GM23248 (cell line): ENCODE results near the gene MTHFSD. TPM values are rescaled to one million over a fixed set of nuclear protein-coding genes. Genes with fewer than 3 reads are reported as not detected.

Source experiments
- DNase-seq: peaks from one replicate; pipeline ENCODE4 v3.0.0-alpha.2; 2015
- H2AFZ ChIP-seq: fragments of 200-600 bp; sonication (generic); 2 replicates; pipeline ENCODE4 v1.6.1; 2016; ENCODE audit warnings: antibody characterized with exemption
- H3F3A ChIP-seq: fragments of 200-600 bp; sonication (generic); 2 replicates; pipeline ENCODE4 v1.6.1; 2016; ENCODE audit warnings: mild to moderate bottlenecking, antibody characterized with exemption, mixed run types; ENCODE audit not compliant: insufficient read depth
- H3K27ac ChIP-seq: fragments of 200-600 bp; sonication (generic); 2 replicates; pipeline ENCODE4 v1.5.1; 2016; ENCODE audit warnings: mild to moderate bottlenecking
- H3K27me3 ChIP-seq: fragments of 200-600 bp; sonication (generic); replicated peaks from 2 replicates; pipeline ENCODE4 v1.6.1; 2016; ENCODE audit warnings: mild to moderate bottlenecking; ENCODE audit not compliant: insufficient read depth
- H3K36me3 ChIP-seq: fragments of 200-600 bp; sonication (generic); 2 replicates; pipeline ENCODE4 v1.6.1; 2016; ENCODE audit warnings: low read depth, mild to moderate bottlenecking
- H3K4me1 ChIP-seq: fragments of 200-600 bp; sonication (generic); 2 replicates; pipeline ENCODE4 v1.6.1; 2016; ENCODE audit warnings: mild to moderate bottlenecking; ENCODE audit not compliant: insufficient read depth
- H3K4me2 ChIP-seq: fragments of 200-600 bp; sonication (generic); one replicate; pipeline ENCODE4 v1.6.1; 2016; ENCODE audit warnings: mild to moderate bottlenecking; ENCODE audit not compliant: unreplicated experiment
- H3K4me3 ChIP-seq: fragments of 200-600 bp; sonication (generic); 2 replicates; pipeline ENCODE4 v1.5.1; 2016; ENCODE audit warnings: mild to moderate bottlenecking
- H3K79me2 ChIP-seq: fragments of 200-600 bp; sonication (generic); 2 replicates; pipeline ENCODE4 v1.6.1; 2016; ENCODE audit warnings: mild to moderate bottlenecking; ENCODE audit not compliant: insufficient read depth
- H3K9ac ChIP-seq: fragments of 200-600 bp; sonication (generic); 2 replicates; pipeline ENCODE4 v1.6.1; 2016; ENCODE audit warnings: mild to moderate bottlenecking
- H3K9me2 ChIP-seq: fragments of 200-600 bp; sonication (generic); 2 replicates; pipeline ENCODE4 v1.6.1; 2016; ENCODE audit warnings: mixed run types, mild to moderate bottlenecking, moderate library complexity; ENCODE audit not compliant: insufficient read depth
- H3K9me3 ChIP-seq: fragments of 200-600 bp; sonication (generic); one replicate; pipeline ENCODE4 v1.6.1; 2017; ENCODE audit warnings: low read depth
- H4K20me1 ChIP-seq: fragments of 200-600 bp; sonication (generic); 2 replicates; pipeline ENCODE4 v1.6.0; 2016; ENCODE audit not compliant: insufficient read depth
- EZH2 ChIP-seq: fragments of 200-600 bp; sonication (generic); IDR thresholded peaks from 2 replicates; pipeline ENCODE4 v1.6.1; 2018; ENCODE audit warnings: antibody characterized with exemption, mild to moderate bottlenecking; ENCODE audit not compliant: insufficient read depth, poor library complexity, severe bottlenecking
- EZH2phosphoT487 ChIP-seq: fragments of 200-600 bp; sonication (generic); IDR thresholded peaks from 2 replicates; pipeline ENCODE4 v1.6.1; 2018; ENCODE audit warnings: antibody characterized with exemption, moderate library complexity, mild to moderate bottlenecking, low read depth; ENCODE audit not compliant: insufficient read depth
- WGBS, 2 experiments: methylation state at CpG; one replicate each; pipeline ENCODE4 v1.1.6; 2015 to 2017; ENCODE audit warnings: low lambda C conversion rate in 2 of 2, low coverage in 1 of 2; ENCODE audit errors: missing lambda C conversion rate in 2 of 2; 5-methylcytosine and 5-hydroxymethylcytosine counted together
- in situ Hi-C: fragments of 300-500 bp; cut with MboI; formaldehyde crosslinking; loops from 2 replicates; pipeline ENCODE4 v1.15.0; 2020
- polyA plus RNA-seq: library from polyadenylated mRNA; unstranded; fragments of >200 nt; fragmentation: Nextera tagmentation; extraction: Ambion mirVana; gene quantifications from 2 replicates; pipeline ENCODE4 v1.2.1, GENCODE V29; 2016
- total RNA-seq: library from RNA; depleted of rRNA; stranded (reverse); fragments of >200 nt; shearing (Covaris generic); gene quantifications from 2 replicates; pipeline ENCODE4 v1.2.3, GENCODE V29; 2014

Gene MTHFSD
- total and polyA plus RNA-seq, 2 experiments from 2014 or later, result 12.9 to 14.0 TPM

- no peak for DNase-seq
- Histone ChIP-seq H3K9me2 (no peaks in the 10 kb centered on the region), H3K36me3 (peaks cover under 1% of the 10 kb centered on the region; the same call in 1 of the 2 replicates), H3K27me3 (no peaks in the 10 kb centered on the region), H3K4me3 (no peak overlapping the region), H3F3A (no peaks in the 10 kb centered on the region), H3K27ac (no peak overlapping the region), H3K4me2 (no peak overlapping the region), H3K9ac (no peak overlapping the region), H2AFZ (no peak overlapping the region), H4K20me1 (no peaks in the 10 kb centered on the region), H3K4me1 (no peaks in the 10 kb centered on the region), H3K9me3 (no peaks in the 10 kb centered on the region), H3K79me2 (no peaks in the 10 kb centered on the region)
- TF ChIP-seq EZH2phosphoT487, result no peak
- 93 to 95% methylated on average over 8 of the region's 8 CpGs for WGBS, 2 experiments
- in situ Hi-C loops, result no loop called here
Observed at GRCh38 chr16:86546638-86547013, 8.4 kb downstream of the MTHFSD start.

- H3K27ac ChIP-seq, result no peak overlapping the region
- in situ Hi-C loops, result no loop called here
- H3K9me3 ChIP-seq, result no peaks in the 10 kb centered on the region
- H3K9ac ChIP-seq, result no peak overlapping the region
- WGBS, 2 experiments, result 90 to 92% methylated on average over 19 of the region's 19 CpGs
- H4K20me1 ChIP-seq, result no peaks in the 10 kb centered on the region
- H3K36me3 ChIP-seq, result peaks cover 6% of the 10 kb centered on the region; the same call in 1 of the 2 replicates
- H3K4me1 ChIP-seq, result no peaks in the 10 kb centered on the region
- no peak for DNase-seq
- TF ChIP-seq EZH2phosphoT487 (no peak), EZH2 (no peak)
- no peak overlapping the region for H3K4me3 ChIP-seq
- no peaks in the 10 kb centered on the region for H3K27me3 ChIP-seq
- no peaks in the 10 kb centered on the region for H3K79me2 ChIP-seq
- H2AFZ ChIP-seq, result no peak overlapping the region
- H3K9me2 ChIP-seq, result no peaks in the 10 kb centered on the region
- no peak overlapping the region for H3K4me2 ChIP-seq
- H3F3A ChIP-seq, result no peaks in the 10 kb centered on the region
Observed at GRCh38 chr16:86545954-86546637, 8.9 kb downstream of the MTHFSD start.

- no peak overlapping the region for H3K4me2 ChIP-seq
- no peaks in the 10 kb centered on the region for H3K79me2 ChIP-seq
- 88 to 92% methylated on average over 12 of the region's 12 CpGs for WGBS, 2 experiments
- H3K36me3 ChIP-seq, result peaks cover 9% of the 10 kb centered on the region; the same call in 1 of the 2 replicates
- no peak for DNase-seq
- no peaks in the 10 kb centered on the region for H3K27me3 ChIP-seq
- in situ Hi-C loops, result no loop called here
- no peaks in the 10 kb centered on the region for H3F3A ChIP-seq
- no peaks in the 10 kb centered on the region for H3K4me1 ChIP-seq
- H4K20me1 ChIP-seq, result no peaks in the 10 kb centered on the region
- no peaks in the 10 kb centered on the region for H3K9me3 ChIP-seq
- TF ChIP-seq EZH2, result no peak
- no peak for TF ChIP-seq EZH2phosphoT487
- no peak overlapping the region for H3K9ac ChIP-seq
- H2AFZ ChIP-seq, result no peak overlapping the region
- no peak overlapping the region for H3K4me3 ChIP-seq
- H3K9me2 ChIP-seq, result no peaks in the 10 kb centered on the region
- no peak overlapping the region for H3K27ac ChIP-seq
Observed at GRCh38 chr16:86545481-86545880, 9.6 kb downstream of the MTHFSD start.

- H3K27me3 ChIP-seq, result no peaks in the 10 kb centered on the region
- no peaks in the 10 kb centered on the region for H3K9me3 ChIP-seq
- no peaks in the 10 kb centered on the region for H3K4me1 ChIP-seq
- no peak for TF ChIP-seq EZH2phosphoT487
- no peak for TF ChIP-seq EZH2
- peaks cover 24% of the 10 kb centered on the region; the same call in 1 of the 2 replicates for H3K36me3 ChIP-seq
- WGBS, 2 experiments, result 93 to 94% methylated on average over 21 of the region's 21 CpGs
- no peaks in the 10 kb centered on the region for H3K79me2 ChIP-seq
- no peak for DNase-seq
- no peaks in the 10 kb centered on the region for H3K9me2 ChIP-seq
- H3K27ac ChIP-seq, result no peak overlapping the region
- in situ Hi-C loops, result no loop called here
- no peaks in the 10 kb centered on the region for H3F3A ChIP-seq
- H3K4me2 ChIP-seq, result no peak overlapping the region
- H3K4me3 ChIP-seq, result no peak overlapping the region
- no peaks in the 10 kb centered on the region for H4K20me1 ChIP-seq
- H3K9ac ChIP-seq, result no peak overlapping the region
- no peak overlapping the region for H2AFZ ChIP-seq
Observed at GRCh38 chr16:86542756-86543750, 12.0 kb downstream of the MTHFSD start.
